Parathyroid adenoma (tissue), 2 donors: ENCODE measurements around the gene KLHDC4.
"Not testable (repeated sequence)": the region's sequence is repeated elsewhere in the genome, so short reads cannot be mapped to it uniquely, and the experiment has no call there.

Experiments
- H2AFZ ChIP-seq: fragments of 300-600 bp; sonication (generic); one replicate; pipeline ENCODE4 v1.7.0; 2017; ENCODE audit warnings: antibody characterized with exemption, mild to moderate bottlenecking
- H3K27ac ChIP-seq: fragments of 300-600 bp; sonication (generic); one replicate; pipeline ENCODE4 v1.7.0; 2017
- H3K27me3 ChIP-seq: fragments of 300-600 bp; sonication (generic); one replicate; pipeline ENCODE4 v1.7.0; 2017; ENCODE audit warnings: low read length; ENCODE audit not compliant: control insufficient read depth, insufficient read depth
- H3K36me3 ChIP-seq: fragments of 300-600 bp; sonication (generic); one replicate; pipeline ENCODE4 v1.7.0; 2017; ENCODE audit warnings: low read length; ENCODE audit not compliant: control insufficient read depth, insufficient read depth
- H3K4me1 ChIP-seq: fragments of 300-600 bp; sonication (generic); one replicate; pipeline ENCODE4 v1.7.0; 2017; ENCODE audit warnings: control low read depth
- H3K4me2 ChIP-seq: fragments of 300-600 bp; sonication (generic); one replicate; pipeline ENCODE4 v1.7.0; 2017; ENCODE audit warnings: low read length
- H3K4me3 ChIP-seq: fragments of 300-600 bp; sonication (generic); one replicate; pipeline ENCODE4 v1.7.0; 2017; ENCODE audit warnings: low read depth, low read length
- H3K79me2 ChIP-seq: fragments of 300-600 bp; sonication (generic); one replicate; pipeline ENCODE4 v1.7.0; 2017; ENCODE audit warnings: control low read depth
- H3K9ac ChIP-seq: fragments of 300-600 bp; sonication (generic); one replicate; pipeline ENCODE4 v1.7.0; 2017; ENCODE audit warnings: mild to moderate bottlenecking
- H3K9me3 ChIP-seq: fragments of 300-600 bp; sonication (generic); one replicate; pipeline ENCODE4 v1.7.0; 2017; ENCODE audit warnings: low read length; ENCODE audit not compliant: control insufficient read depth
- CTCF ChIP-seq: fragments of 300-600 bp; sonication (generic); IDR thresholded peaks from one replicate; pipeline ENCODE4 v1.7.0; 2017; ENCODE audit warnings: antibody characterized with exemption, mild to moderate bottlenecking
- donor health status: primary hyperparathyroidism.

The KLHDC4 gene

GRCh38 chr16:87727346-87727745 lies 38.4 kb downstream of the KLHDC4 start:
- H3K9ac ChIP-seq: no peak overlapping the region
- H3K79me2 ChIP-seq: peaks cover 3% of the 10 kb centered on the region
- H3K27ac ChIP-seq: no peak overlapping the region
- no peak overlapping the region for H3K4me3 ChIP-seq
- H3K36me3 ChIP-seq: no peaks in the 10 kb centered on the region
- no peaks in the 10 kb centered on the region for H3K9me3 ChIP-seq
- no peaks in the 10 kb centered on the region for H3K27me3 ChIP-seq
- H3K4me1 ChIP-seq: no peaks in the 10 kb centered on the region
- no peak overlapping the region for H2AFZ ChIP-seq
- TF ChIP-seq CTCF: no peak
- no peak overlapping the region for H3K4me2 ChIP-seq

GRCh38 chr16:87726577-87726976 lies 39.2 kb downstream of the KLHDC4 start:
- H3K9me3 ChIP-seq, H3K9ac ChIP-seq, H3K27me3 ChIP-seq, H3K27ac ChIP-seq, H3K79me2 ChIP-seq, H3K4me3 ChIP-seq, H2AFZ ChIP-seq, H3K36me3 ChIP-seq, H3K4me1 ChIP-seq, H3K4me2 ChIP-seq: not testable (repeated sequence)

- no peaks in the 10 kb centered on the region for H3K27me3 ChIP-seq
- H3K4me1 ChIP-seq: no peaks in the 10 kb centered on the region
- H2AFZ ChIP-seq: no peak overlapping the region
- no peaks in the 10 kb centered on the region for H3K9me3 ChIP-seq
- H3K79me2 ChIP-seq: peaks cover 4% of the 10 kb centered on the region
- H3K4me3 ChIP-seq: no peak overlapping the region
- no peak overlapping the region for H3K9ac ChIP-seq
- no peaks in the 10 kb centered on the region for H3K36me3 ChIP-seq
- H3K4me2 ChIP-seq: no peak overlapping the region
- no peak for TF ChIP-seq CTCF
- no peak overlapping the region for H3K27ac ChIP-seq
Observed at GRCh38 chr16:87725596-87726235, 40.1 kb downstream of the KLHDC4 start.

- H3K27ac ChIP-seq: no peak overlapping the region
Observed at GRCh38 chr16:87724490-87725291, 41.1 kb downstream of the KLHDC4 start.

More at GRCh38 chr16:87724490-87725291, 41.1 kb downstream of the KLHDC4 start:
- TF ChIP-seq CTCF: no peak
- Histone ChIP-seq H3K36me3 (no peaks in the 10 kb centered on the region), H3K27me3 (no peaks in the 10 kb centered on the region), H3K4me2 (no peak overlapping the region), H3K9ac (no peak overlapping the region), H3K9me3 (no peaks in the 10 kb centered on the region), H3K79me2 (peaks cover 9% of the 10 kb centered on the region), H3K4me1 (no peaks in the 10 kb centered on the region), H2AFZ (no peak overlapping the region), H3K4me3 (no peak overlapping the region)
